Measurements from ENCODE around the gene SEC22A.

SEC22A gene

DNA sequence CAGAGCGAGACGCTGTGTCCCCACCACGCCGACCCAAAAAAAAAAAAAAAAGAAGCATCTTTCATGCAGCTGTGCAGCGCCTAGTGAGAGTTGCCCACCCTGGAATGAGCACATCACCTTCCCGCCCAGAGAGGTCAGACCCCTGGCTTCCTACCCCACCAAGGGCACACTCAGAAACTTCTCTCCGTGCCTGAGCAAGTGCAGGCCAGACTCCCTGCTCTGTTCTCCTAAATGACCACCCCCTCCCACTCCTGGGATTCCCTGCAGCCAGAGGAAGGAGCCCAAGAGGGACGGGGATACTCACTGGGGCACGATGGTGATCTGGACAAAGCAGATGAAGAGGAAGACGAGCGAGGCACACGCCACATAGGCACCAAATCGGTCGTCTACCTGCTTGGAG lies 116.0 kb downstream of the SEC22A start:
- Histone ChIP-seq H3K4me1 (ENCODE audit: control insufficient read depth, insufficient read depth, low read length) (peaks cover 18% of the 10 kb centered on the region), H3K4me3 (ENCODE audit: low read length in 2 of 2) (no peak overlapping the region), H3K27me3 (ENCODE audit: control insufficient read depth in 1 of 2, insufficient read depth in 2 of 2, low read length in 2 of 2) (no peaks in the 10 kb centered on the region), H3K9me3 (ENCODE audit: control insufficient read depth in 2 of 2, low read length in 2 of 2) (no peaks in the 10 kb centered on the region), H3K27ac (ENCODE audit: low read length) (no peak overlapping the region), H3K9ac (ENCODE audit: low read length in 2 of 2) (no peak overlapping the region), H3K36me3 (ENCODE audit: control insufficient read depth in 2 of 2, insufficient read depth in 2 of 2, low read length in 2 of 2) (peaks cover 40 to 52% of the 10 kb centered on the region in 2 donors)

DNA sequence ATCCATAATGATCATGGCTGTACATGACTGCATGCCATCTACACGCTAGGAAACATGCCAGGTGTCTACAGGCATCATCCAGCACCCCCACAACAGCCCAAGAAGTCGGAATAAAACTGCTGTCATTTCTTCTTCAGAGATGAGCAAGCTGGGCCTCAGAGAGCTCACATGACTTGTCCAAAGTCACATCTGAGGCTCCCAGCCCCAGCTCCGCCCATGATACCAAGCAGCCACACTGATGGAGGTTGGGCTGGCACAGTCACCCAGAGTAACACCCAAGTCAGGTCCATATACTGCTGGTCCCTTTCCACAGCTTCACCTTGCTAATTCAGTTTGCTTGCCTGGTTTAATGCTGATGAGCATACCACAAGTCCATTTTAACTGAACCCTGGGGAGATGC lies 116.6 kb downstream of the SEC22A start:
- Histone ChIP-seq H3K4me3 (ENCODE audit: low read length in 2 of 2) (no peak overlapping the region), H3K27me3 (ENCODE audit: control insufficient read depth in 1 of 2, insufficient read depth in 2 of 2, low read length in 2 of 2) (no peaks in the 10 kb centered on the region), H3K36me3 (ENCODE audit: control insufficient read depth in 2 of 2, insufficient read depth in 2 of 2, low read length in 2 of 2) (peaks cover 45 to 46% of the 10 kb centered on the region in 2 donors), H3K9me3 (ENCODE audit: control insufficient read depth in 2 of 2, low read length in 2 of 2) (no peaks in the 10 kb centered on the region), H3K9ac (ENCODE audit: low read length in 2 of 2) (no peak overlapping the region), H3K4me1 (ENCODE audit: control insufficient read depth, insufficient read depth, low read length) (peaks cover 12% of the 10 kb centered on the region), H3K27ac (ENCODE audit: low read length) (no peak overlapping the region)

DNA sequence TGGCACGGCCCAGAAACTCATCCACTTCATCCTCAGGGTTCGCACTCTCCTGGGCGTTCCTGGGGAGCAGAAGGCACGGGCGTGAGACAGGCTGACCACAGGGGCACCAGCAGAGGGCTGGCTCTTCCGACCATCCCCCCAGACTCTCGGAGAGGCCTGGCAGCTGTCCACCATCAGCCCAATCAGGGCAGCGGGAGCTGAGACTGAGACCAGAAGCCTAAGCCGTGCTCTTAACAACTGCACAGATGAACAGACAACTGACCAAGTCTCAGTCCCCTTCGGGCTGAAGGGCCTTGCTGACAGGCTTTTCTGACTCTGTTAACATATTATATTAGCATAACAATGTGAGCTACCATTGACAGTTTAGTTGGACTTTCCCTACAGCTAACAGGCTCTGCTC lies 118.0 kb downstream of the SEC22A start:
- H3K27ac ChIP-seq (ENCODE audit: low read length) = peak overlapping the region; percentile 55
- no peaks in the 10 kb centered on the region for H3K27me3 ChIP-seq (ENCODE audit: control insufficient read depth in 1 of 2, insufficient read depth in 2 of 2, low read length in 2 of 2)
- peaks cover 15% of the 10 kb centered on the region for H3K4me1 ChIP-seq (ENCODE audit: control insufficient read depth, insufficient read depth, low read length)
- no peaks in the 10 kb centered on the region for H3K9me3 ChIP-seq (ENCODE audit: control insufficient read depth in 2 of 2, low read length in 2 of 2)
- H3K4me3 ChIP-seq (ENCODE audit: low read length in 2 of 2) = no peak overlapping the region
- no peak overlapping the region for H3K9ac ChIP-seq (ENCODE audit: low read length in 2 of 2)
- H3K36me3 ChIP-seq (ENCODE audit: control insufficient read depth in 2 of 2, insufficient read depth in 2 of 2, low read length in 2 of 2) = peaks cover 41 to 45% of the 10 kb centered on the region in 2 donors

DNA sequence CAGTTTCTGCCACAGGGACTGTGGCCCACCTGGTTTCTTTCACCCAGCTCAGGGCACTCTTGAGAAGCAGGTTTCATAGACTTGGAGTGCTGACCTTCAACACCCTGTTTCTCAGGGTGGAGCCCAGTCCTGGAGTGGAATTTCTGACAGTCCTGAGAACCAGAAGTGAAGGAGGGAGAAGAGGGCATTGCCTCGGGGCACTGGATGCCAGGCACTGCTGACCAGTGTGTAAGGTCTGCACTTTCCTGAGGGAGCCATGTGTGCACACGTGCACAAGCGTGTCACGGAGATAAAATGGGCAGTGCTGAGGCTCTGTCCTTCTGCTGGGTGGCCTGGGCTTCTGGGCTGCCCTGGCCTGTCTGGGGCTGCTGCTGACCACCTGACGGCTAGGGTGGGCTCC lies 118.5 kb downstream of the SEC22A start:
- H3K9ac ChIP-seq (ENCODE audit: low read length in 2 of 2) = no peak overlapping the region
- H3K27me3 ChIP-seq (ENCODE audit: control insufficient read depth in 1 of 2, insufficient read depth in 2 of 2, low read length in 2 of 2) = no peaks in the 10 kb centered on the region
- peak overlapping the region; percentile 55 for H3K27ac ChIP-seq (ENCODE audit: low read length)
- peaks cover 20% of the 10 kb centered on the region for H3K4me1 ChIP-seq (ENCODE audit: control insufficient read depth, insufficient read depth, low read length)
- H3K4me3 ChIP-seq (ENCODE audit: low read length in 2 of 2) = no peak overlapping the region
- no peaks in the 10 kb centered on the region for H3K9me3 ChIP-seq (ENCODE audit: control insufficient read depth in 2 of 2, low read length in 2 of 2)
- H3K36me3 ChIP-seq (ENCODE audit: control insufficient read depth in 2 of 2, insufficient read depth in 2 of 2, low read length in 2 of 2) = peaks cover 39 to 46% of the 10 kb centered on the region in 2 donors

DNA sequence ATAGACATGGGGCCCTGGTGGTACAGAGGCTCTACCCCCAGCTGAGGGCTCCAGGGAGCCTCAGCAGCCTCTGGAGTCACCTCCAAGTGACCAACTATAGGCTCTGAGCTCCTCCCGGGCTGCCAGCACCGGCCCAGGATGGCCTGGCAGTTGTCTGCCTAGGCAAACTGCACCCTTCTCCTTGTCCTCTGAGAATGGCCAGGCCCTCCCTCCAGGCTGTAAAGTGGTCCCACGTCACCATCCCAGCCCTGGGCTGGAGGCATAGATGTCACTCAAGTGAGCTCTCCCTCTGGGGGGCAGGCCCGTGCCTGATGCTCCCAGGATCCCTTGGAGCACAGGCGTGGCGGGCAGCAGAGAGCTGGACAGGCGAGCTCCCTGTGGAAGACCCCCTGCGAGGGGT lies 120.1 kb downstream of the SEC22A start:
- no peaks in the 10 kb centered on the region for H3K27me3 ChIP-seq (ENCODE audit: control insufficient read depth in 1 of 2, insufficient read depth in 2 of 2, low read length in 2 of 2)
- no peak overlapping the region for H3K4me3 ChIP-seq (ENCODE audit: low read length in 2 of 2)
- peaks cover 38 to 50% of the 10 kb centered on the region in 2 donors for H3K36me3 ChIP-seq (ENCODE audit: control insufficient read depth in 2 of 2, insufficient read depth in 2 of 2, low read length in 2 of 2)
- H3K4me1 ChIP-seq (ENCODE audit: control insufficient read depth, insufficient read depth, low read length) = peaks cover 25% of the 10 kb centered on the region
- peak overlapping the region; percentile 41 for H3K27ac ChIP-seq (ENCODE audit: low read length)
- no peaks in the 10 kb centered on the region for H3K9me3 ChIP-seq (ENCODE audit: control insufficient read depth in 2 of 2, low read length in 2 of 2)
- H3K9ac ChIP-seq (ENCODE audit: low read length in 2 of 2) = no peak overlapping the region

- H3K27me3 ChIP-seq (ENCODE audit: control insufficient read depth in 1 of 2, insufficient read depth in 2 of 2, low read length in 2 of 2) = no peaks in the 10 kb centered on the region
- no peaks in the 10 kb centered on the region for H3K9me3 ChIP-seq (ENCODE audit: control insufficient read depth in 2 of 2, low read length in 2 of 2)
- peaks cover 27% of the 10 kb centered on the region for H3K4me1 ChIP-seq (ENCODE audit: control insufficient read depth, insufficient read depth, low read length)
- no peak overlapping the region for H3K9ac ChIP-seq (ENCODE audit: low read length in 2 of 2)
- peaks cover 38 to 52% of the 10 kb centered on the region in 2 donors for H3K36me3 ChIP-seq (ENCODE audit: control insufficient read depth in 2 of 2, insufficient read depth in 2 of 2, low read length in 2 of 2)
- no peak overlapping the region for H3K4me3 ChIP-seq (ENCODE audit: low read length in 2 of 2)
- H3K27ac ChIP-seq (ENCODE audit: low read length) = peak overlapping the region; percentile 18
These were observed 121.1 kb downstream of the SEC22A start for GRCh38 chr3:123322866-123323265.
